GM12892 (cell line): Measurements from ENCODE around the gene FN1.

ENCODE experiments used
- DNase-seq: peaks from one replicate; pipeline ENCODE4 v3.0.0; 2011; ENCODE audit not compliant: insufficient read length
- FAIRE-seq: peaks from 2 replicates; lab custom pipeline; 2011; peaks lifted over from hg19 to GRCh38; lab: Jason Lieb, UNC
- POLR2A ChIP-seq: IDR thresholded peaks from 2 replicates; pipeline ENCODE4 v1.6.1; 2011; ENCODE audit warnings: low read depth, low read length, control low read depth
- POLR2AphosphoS5 ChIP-seq: IDR thresholded peaks from 2 replicates; pipeline ENCODE4 v1.6.1; 2011; ENCODE audit warnings: low read depth, low read length, control low read depth
- TAF1 ChIP-seq: IDR thresholded peaks from 2 replicates; pipeline ENCODE4 v1.6.1; 2011; ENCODE audit warnings: low read depth, mild to moderate bottlenecking, control low read depth, low read length, borderline replicate concordance

The FN1 gene

DNA sequence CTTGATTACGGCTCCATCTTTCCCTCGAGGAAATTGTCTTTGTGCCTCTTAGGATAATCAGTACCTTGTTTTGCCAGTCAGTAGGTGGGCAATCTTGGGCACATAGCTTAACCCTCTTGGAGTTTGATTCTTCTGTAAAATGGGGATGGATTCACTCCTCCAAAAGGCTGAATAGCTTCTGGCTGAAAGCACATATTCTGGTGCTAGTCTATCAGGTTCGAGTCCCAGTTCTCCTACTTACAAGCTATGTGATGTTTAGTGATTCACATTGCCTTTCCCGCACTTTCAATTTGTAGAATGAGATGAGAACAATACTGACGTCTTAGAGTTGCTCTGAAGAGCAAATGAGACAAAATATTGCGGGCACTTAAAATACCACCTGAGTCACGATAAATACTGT lies 80.1 kb downstream of the FN1 start:
- FAIRE-seq (no peak), DNase-seq (no peak)
- no peak for TF ChIP-seq POLR2A
- TF ChIP-seq POLR2AphosphoS5, result no peak
- no peak for TF ChIP-seq TAF1

DNA sequence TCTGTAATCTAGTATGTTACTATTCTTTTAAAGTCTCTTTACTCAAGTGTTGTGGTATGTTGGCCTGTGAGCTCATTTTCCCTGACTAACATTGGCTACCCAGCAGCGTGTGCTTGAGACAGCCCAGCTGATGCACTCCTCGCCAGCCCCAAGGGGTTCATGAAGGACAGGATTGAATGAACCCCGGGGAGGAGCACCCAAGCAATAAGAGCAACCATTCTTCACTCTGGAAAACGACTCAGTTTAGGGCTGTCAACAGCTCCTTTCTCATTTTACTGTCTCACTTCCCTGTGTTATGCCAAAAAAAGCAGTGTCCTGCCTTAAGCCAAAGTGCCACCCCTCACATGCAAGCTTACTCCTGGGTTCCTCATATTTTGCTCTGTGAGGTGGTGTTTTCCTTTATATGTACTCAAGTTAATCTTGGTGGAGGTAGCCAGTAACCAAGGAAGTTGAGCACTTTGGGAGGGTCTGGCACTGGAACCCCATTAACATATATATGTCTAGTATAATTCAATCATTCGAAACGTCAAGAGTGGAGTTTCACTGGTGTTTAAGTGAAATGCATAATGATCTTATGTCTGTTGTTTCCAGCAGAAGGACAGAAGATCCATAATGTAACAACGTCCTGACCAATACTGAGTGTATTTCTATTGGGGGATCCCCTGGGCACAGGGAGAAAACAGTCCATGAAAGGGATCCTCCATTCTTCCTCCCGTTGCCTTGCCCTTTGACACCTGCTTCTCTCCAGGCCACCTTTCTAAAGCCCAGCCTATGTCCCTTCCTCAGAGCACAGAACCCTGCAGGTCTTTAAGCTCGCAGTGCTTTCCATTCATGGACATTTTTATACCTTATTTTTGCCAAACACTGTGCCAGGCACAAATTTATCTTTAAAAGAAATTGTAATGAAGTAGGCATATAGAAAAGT lies 80.8 kb downstream of the FN1 start:
- DNase-seq (no peak), FAIRE-seq (no peak)
- TF ChIP-seq POLR2AphosphoS5, result no peak
- TF ChIP-seq POLR2A, result no peak

DNA sequence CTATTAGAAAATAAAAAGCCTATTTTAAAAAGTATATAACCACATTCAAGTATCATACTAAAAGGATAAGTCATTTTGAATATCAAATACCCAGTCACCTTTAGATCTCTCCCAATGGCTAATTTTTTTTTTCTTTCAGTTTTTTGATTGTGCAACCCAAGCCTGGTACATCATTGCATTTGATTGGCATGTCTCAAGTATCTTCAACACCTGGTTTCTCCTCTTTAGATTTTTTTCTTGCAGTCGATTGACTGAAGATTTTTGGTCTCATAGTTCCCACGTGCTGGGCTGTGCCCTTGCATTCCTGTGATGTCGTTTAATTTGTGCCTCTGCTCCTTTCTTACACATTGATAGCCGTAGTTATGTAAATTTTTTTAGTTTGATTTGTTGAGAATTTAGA lies 83.3 kb downstream of the FN1 start:
- FAIRE-seq (no peak), DNase-seq (no peak)
- TF ChIP-seq POLR2AphosphoS5, result no peak

DNA sequence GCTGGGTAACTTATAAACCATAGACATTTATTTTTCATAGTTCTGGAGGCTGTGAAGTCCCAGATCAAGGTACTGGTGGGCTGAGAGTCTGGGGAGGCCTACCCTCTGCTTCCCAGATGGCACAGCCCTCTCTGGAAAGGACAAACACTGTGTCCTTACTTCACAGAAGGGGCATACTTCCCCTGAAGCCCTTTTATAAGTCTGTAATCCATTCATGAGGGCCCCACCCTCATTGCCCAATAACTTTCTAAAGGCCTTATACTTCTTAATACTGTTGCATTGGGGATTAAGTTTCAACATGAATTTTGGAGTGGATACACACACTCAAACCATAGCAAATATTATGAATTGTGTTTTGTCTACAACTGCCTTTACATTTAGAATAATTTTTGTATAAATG lies 88.0 kb downstream of the FN1 start:
- TF ChIP-seq POLR2AphosphoS5 (no peak), POLR2A (no peak), TAF1 (no peak)
- no peak for FAIRE-seq
- DNase-seq, result no peak

- no peak for TF ChIP-seq TAF1
- no peak for TF ChIP-seq POLR2AphosphoS5
- no peak for TF ChIP-seq POLR2A
- FAIRE-seq (no peak), DNase-seq (no peak)
Observed at GRCh38 chr2:215338883-215339679, 96.8 kb downstream of the FN1 start.

DNA sequence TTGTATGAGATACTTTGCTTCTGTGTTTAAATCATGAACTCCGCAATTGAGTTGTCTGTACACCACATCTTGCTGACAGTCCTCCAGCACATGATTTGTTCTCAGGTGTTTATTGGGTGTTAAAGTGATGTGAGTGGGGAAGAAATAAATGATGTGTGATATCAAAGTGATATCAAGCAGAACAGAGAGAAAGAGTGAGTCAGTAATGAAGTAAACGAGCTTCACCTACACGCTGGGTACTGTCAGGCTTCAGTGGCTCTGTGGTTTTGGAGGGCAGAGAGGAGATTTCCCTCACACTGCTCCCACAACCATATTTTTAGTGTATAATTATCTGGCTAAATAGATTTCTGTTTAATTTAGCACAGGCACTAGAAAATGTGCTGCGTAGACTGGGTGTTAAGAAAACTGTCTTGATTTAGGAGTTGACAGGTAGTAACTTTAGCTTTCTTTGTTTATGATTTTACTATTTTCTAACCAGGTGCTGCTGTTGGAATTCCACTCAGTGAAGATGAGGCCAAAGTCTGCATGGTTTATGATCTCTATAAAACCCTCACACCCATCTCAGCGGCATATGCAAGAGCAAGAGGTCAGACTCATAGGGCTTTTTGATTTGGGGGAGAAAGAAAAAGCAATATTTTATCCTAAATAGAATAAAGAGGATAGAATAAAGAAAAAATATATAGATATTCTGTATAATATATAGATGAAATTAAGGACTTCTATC lies 102.8 kb downstream of the FN1 start:
- DNase-seq (no peak), FAIRE-seq (peak; percentile 5)
- TF ChIP-seq TAF1 (no peak), POLR2AphosphoS5 (no peak), POLR2A (no peak)

DNA sequence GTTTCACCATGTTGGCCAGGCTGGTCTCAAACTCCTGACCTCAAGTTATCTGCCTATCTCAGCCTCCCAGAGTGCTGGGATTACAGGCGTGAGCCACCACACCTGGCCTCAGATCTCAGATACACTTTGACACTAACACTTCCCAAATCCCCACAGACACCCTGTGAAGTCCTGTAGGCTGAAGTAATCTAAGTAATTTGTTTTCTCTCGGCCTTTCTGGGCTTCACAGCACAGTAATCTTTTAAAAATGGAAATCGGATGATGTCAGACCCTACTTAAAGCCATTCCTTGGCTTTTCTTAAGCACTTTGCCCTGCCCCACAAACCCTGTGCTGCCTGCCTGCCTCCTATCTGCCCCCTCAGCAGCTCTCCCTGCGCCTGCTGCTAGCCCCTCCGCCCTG lies 107.8 kb downstream of the FN1 start:
- FAIRE-seq (no peak), DNase-seq (no peak)
- TF ChIP-seq POLR2A (no peak), POLR2AphosphoS5 (no peak), TAF1 (no peak)

DNA sequence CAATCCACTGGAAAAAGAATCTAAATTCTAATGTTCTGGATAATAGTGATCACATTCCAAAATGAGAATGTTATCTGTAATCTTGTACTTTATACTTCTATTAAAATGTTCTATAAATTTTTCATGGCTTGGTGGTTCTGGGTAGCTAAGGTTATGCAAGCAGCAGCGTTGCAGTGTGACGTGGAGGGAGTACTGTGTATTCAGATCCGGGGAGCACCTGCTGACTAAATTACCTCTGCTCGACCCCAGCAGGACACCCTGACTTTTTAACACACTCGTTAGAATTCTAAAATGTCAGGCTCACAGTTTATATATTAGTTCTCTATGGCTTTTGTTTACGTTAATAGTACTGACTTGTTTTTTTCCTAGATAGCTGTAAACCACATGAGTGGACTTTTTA lies 111.1 kb downstream of the FN1 start:
- DNase-seq, result no peak
- no peak for FAIRE-seq
- TF ChIP-seq TAF1 (no peak), POLR2A (no peak), POLR2AphosphoS5 (no peak)

DNA sequence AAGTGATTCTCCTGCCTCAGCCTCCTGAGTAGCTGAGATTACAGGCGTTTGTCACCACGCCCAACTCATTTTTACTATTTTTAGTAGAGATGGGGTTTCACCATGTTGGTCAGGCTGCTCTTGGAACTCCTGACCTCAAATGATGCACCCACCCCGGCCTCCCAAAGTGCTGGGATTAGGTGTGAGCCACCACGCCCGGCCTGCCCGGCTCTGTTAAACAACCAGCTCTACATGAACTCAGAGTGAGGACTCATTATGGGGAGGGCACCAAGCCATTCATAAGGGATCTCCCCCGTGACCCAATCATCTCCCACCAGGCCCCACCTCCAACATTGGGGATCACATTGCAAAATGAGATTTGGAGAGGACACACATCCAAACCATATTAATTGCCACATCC lies 115.2 kb downstream of the FN1 start:
- no peak for DNase-seq
- TF ChIP-seq POLR2A (no peak), TAF1 (no peak), POLR2AphosphoS5 (no peak)
- FAIRE-seq, result no peak

DNA sequence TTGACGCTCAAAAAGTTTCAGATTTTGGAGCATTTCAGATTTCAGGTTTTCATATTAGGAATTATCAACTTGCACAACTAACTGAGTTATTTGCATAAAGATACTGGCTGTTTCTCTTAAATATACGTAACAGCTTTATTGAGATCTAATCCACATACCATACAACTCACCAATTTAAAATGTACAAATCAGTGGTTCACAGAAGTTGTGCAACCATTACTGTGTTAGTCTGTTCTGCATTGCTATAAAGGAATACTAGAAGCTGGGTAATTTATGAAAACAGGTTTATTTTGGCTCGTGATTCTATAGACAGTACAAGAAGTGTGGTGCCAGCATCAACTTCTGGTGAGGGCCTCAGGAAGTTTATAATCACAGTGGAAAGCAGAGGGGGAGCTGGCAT lies 115.8 kb downstream of the FN1 start:
- FAIRE-seq (no peak), DNase-seq (no peak)
- no peak for TF ChIP-seq POLR2A
- no peak for TF ChIP-seq POLR2AphosphoS5
- no peak for TF ChIP-seq TAF1

GRCh38 chr2:215319500-215319899 lies 116.4 kb downstream of the FN1 start:
- no peak for DNase-seq
- no peak for FAIRE-seq
- TF ChIP-seq POLR2AphosphoS5 (no peak), TAF1 (no peak), POLR2A (no peak)

- TF ChIP-seq POLR2AphosphoS5 (no peak), TAF1 (no peak), POLR2A (no peak)
- DNase-seq, result no peak
- no peak for FAIRE-seq
Observed at GRCh38 chr2:215316336-215316735, 119.5 kb downstream of the FN1 start.
